Endothelial cell of umbilical vein (primary cell): ENCODE data around the gene MTAP.

Source experiments
- POLR2A ChIP-seq: IDR thresholded peaks from 2 replicates; pipeline ENCODE4 v1.6.1; 2012; ENCODE audit warnings: low read depth, mild to moderate bottlenecking, control low read depth, low read length
- TF ChIP-seq, protein P1 (sequence below), 2 donors: IDR thresholded peaks; 1 replicate in 1 of 2; 2 replicates in 1 of 2; pipeline ENCODE4 v1.5.1; 2011; ENCODE audit warnings: low read length in 2 of 2, mild to moderate bottlenecking in 2 of 2, moderate library complexity in 2 of 2, control low read depth in 1 of 2, inconsistent platforms in 1 of 2, low read depth in 1 of 2; ENCODE audit not compliant: insufficient read depth in 1 of 2; ENCODE audit errors: extremely low read depth in 1 of 2

DNA sequence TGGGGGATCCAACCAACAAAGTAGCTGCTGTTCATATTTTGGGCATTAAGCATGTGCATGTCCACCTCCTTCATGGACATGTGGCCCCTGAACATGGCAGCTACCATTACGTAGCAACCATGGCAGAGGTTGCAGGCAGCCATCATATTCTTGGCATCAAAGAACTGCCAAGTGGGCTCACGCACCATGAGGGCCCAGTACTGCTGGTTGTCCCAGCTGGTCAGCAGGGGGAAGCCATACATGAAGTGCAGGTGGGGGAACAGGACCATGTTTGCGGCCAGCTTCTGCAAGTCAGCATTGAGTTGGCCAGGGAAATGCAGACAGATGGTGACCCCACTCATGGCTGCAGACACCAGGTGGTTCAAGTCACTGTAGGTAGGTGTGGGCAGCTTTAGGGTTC is 9.5 kb downstream of the MTAP start:
- TF ChIP-seq, protein P1, sequence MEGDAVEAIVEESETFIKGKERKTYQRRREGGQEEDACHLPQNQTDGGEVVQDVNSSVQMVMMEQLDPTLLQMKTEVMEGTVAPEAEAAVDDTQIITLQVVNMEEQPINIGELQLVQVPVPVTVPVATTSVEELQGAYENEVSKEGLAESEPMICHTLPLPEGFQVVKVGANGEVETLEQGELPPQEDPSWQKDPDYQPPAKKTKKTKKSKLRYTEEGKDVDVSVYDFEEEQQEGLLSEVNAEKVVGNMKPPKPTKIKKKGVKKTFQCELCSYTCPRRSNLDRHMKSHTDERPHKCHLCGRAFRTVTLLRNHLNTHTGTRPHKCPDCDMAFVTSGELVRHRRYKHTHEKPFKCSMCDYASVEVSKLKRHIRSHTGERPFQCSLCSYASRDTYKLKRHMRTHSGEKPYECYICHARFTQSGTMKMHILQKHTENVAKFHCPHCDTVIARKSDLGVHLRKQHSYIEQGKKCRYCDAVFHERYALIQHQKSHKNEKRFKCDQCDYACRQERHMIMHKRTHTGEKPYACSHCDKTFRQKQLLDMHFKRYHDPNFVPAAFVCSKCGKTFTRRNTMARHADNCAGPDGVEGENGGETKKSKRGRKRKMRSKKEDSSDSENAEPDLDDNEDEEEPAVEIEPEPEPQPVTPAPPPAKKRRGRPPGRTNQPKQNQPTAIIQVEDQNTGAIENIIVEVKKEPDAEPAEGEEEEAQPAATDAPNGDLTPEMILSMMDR (IDR thresholded peaks at IDR 0.05; ENCODE audit: extremely low read depth in 1 of 2, insufficient read depth in 1 of 2, low read depth in 1 of 2, low read length in 2 of 2): no peak
- no peak for TF ChIP-seq POLR2A
